Kidney (tissue), 14 donors: Measurements from ENCODE around the gene BRDT. TPM values are rescaled to one million over a fixed set of nuclear protein-coding genes. Genes with fewer than 3 reads are reported as not detected.

Experiments used
- DNase-seq, 5 donors: peaks; one replicate each; pipeline ENCODE4 v3.0.0-alpha.2; 2013 to 2020
- FAIRE-seq: peaks from 2 replicates; lab custom pipeline; 2012; peaks lifted over from hg19 to GRCh38; lab: Jason Lieb, UNC
- H3K27ac ChIP-seq, 2 donors: one replicate each; pipeline ENCODE4 v1.7.0; 2013; ENCODE audit warnings: low read depth in 2 of 2, low read length in 2 of 2, inconsistent platforms in 1 of 2
- H3K27me3 ChIP-seq: one replicate; pipeline ENCODE4 v1.7.1; 2013; ENCODE audit warnings: low read length, inconsistent platforms; ENCODE audit not compliant: control insufficient read depth, insufficient read depth
- H3K36me3 ChIP-seq, 3 donors: one replicate each; pipeline versions ENCODE4 v1.7.0 to v1.7.1; 2013; ENCODE audit warnings: low read length in 3 of 3, control low read depth in 1 of 3, inconsistent platforms in 1 of 3; ENCODE audit not compliant: insufficient read depth in 3 of 3, control insufficient read depth in 2 of 3
- H3K4me1 ChIP-seq, 3 donors: one replicate each; pipeline versions ENCODE4 v1.7.0 to v1.7.1; 2013; ENCODE audit warnings: low read length in 3 of 3, inconsistent platforms in 1 of 3, low read depth in 1 of 3; ENCODE audit not compliant: control insufficient read depth in 2 of 3, insufficient read depth in 2 of 3
- H3K4me3 ChIP-seq, 3 donors: one replicate each; pipeline versions ENCODE4 v1.7.0 to v1.8.1; 2013; ENCODE audit warnings: low read length in 3 of 3, control low read depth in 1 of 3, inconsistent platforms in 1 of 3
- H3K9ac ChIP-seq, 3 donors: one replicate each; pipeline versions ENCODE4 v1.7.0 to v1.7.1; 2013; ENCODE audit warnings: low read length in 3 of 3, control low read depth in 1 of 3, inconsistent platforms in 1 of 3
- H3K9me3 ChIP-seq, 3 donors: one replicate each; pipeline versions ENCODE4 v1.7.0 to v1.7.1; 2013; ENCODE audit warnings: low read length in 3 of 3, control low read depth in 1 of 3, inconsistent platforms in 1 of 3; ENCODE audit not compliant: control insufficient read depth in 2 of 3, insufficient read depth in 1 of 3
- CTCF ChIP-seq: IDR thresholded peaks from 3 replicates; pipeline ENCODE4 v1.5.1; 2012; ENCODE audit warnings: mild to moderate bottlenecking, moderate library complexity, borderline replicate concordance; ENCODE audit not compliant: insufficient read depth; ENCODE audit errors: extremely low read depth
- intact Hi-C: fragments of 100-400 bp; cut with DNase I; formaldehyde crosslinking; loops from one replicate; pipeline ENCODE4 v1.11.1; 2022
- polyA plus RNA-seq: library from polyadenylated mRNA; stranded (reverse); fragments of 350-450 nt; fragmentation: Illumina TruSeq; extraction: RNeasy Lipid Tissue Mini Kit (QIAGEN cat#74804); gene quantifications from one replicate; pipeline ENCODE4 v1.2.3, GENCODE V29; 2014; ENCODE audit warnings: low read depth, low replicate concordance; ENCODE audit not compliant: insufficient read depth
- total RNA-seq: library from RNA; stranded (reverse); fragmentation: NEBNext Ultra II Directional; extraction: Animal tissue kit (Norgen Biotek cat#: 25700); gene quantifications from one replicate; pipeline ENCODE4 v1.2.1, GENCODE V29; 2021
- donor health status: control.
- donor health status: control.
- donor health status: control.
- donor health status: control.
- donor health status: control.
- donor health status: DM: yes; HTN: yes; CAD: no.
- donor health status: Normal renal cell carcinoma (clear cell type).

BRDT gene
- total and polyA plus RNA-seq, 2 donors from 2014 or later, result not detected

GRCh38 chr1:91929250-91929649 is 20.0 kb upstream of the BRDT start:
- DNase-seq, result peak; percentile 33 to 79 (median 45)
- Histone ChIP-seq H3K4me1 (no peaks in the 10 kb centered on the region), H3K4me3 (no peak overlapping the region), H3K9me3 (no peaks in the 10 kb centered on the region), H3K27ac (no peak overlapping the region), H3K27me3 (no peaks in the 10 kb centered on the region), H3K9ac (no peak overlapping the region), H3K36me3 (no peaks in the 10 kb centered on the region)
- no peak for FAIRE-seq
- intact Hi-C loops, result loop anchor here (5.0 kb wide), 1 partner anchor 412 kb away; no protein-coding TSS in a partner anchor
- no peak for TF ChIP-seq CTCF

GRCh38 chr1:91937613-91938012 is 11.6 kb upstream of the BRDT start:
- no peak overlapping the region for H3K4me3 ChIP-seq
- no peak overlapping the region for H3K9ac ChIP-seq
- no peaks in the 10 kb centered on the region for H3K4me1 ChIP-seq
- intact Hi-C loops, result no loop called here
- no peaks in the 10 kb centered on the region for H3K9me3 ChIP-seq
- no peaks in the 10 kb centered on the region for H3K27me3 ChIP-seq
- DNase-seq (no peak), FAIRE-seq (no peak)
- no peak overlapping the region for H3K27ac ChIP-seq
- H3K36me3 ChIP-seq, result no peaks in the 10 kb centered on the region
- TF ChIP-seq CTCF, result no peak

- DNase-seq, result no peak
- H3K27me3 ChIP-seq, result no peaks in the 10 kb centered on the region
Observed at GRCh38 chr1:91940496-91940895, 8.7 kb upstream of the BRDT start.

More at GRCh38 chr1:91940496-91940895, 8.7 kb upstream of the BRDT start:
- FAIRE-seq, result no peak
- no peaks in the 10 kb centered on the region for H3K36me3 ChIP-seq
- TF ChIP-seq CTCF, result no peak
- no peak overlapping the region for H3K4me3 ChIP-seq
- H3K4me1 ChIP-seq, result no peaks in the 10 kb centered on the region
- H3K9me3 ChIP-seq, result no peaks in the 10 kb centered on the region
- H3K9ac ChIP-seq, result no peak overlapping the region
- no peak overlapping the region for H3K27ac ChIP-seq
- intact Hi-C loops, result no loop called here
